ENCODE measurements around the gene DGKQ.

DGKQ gene

DNA sequence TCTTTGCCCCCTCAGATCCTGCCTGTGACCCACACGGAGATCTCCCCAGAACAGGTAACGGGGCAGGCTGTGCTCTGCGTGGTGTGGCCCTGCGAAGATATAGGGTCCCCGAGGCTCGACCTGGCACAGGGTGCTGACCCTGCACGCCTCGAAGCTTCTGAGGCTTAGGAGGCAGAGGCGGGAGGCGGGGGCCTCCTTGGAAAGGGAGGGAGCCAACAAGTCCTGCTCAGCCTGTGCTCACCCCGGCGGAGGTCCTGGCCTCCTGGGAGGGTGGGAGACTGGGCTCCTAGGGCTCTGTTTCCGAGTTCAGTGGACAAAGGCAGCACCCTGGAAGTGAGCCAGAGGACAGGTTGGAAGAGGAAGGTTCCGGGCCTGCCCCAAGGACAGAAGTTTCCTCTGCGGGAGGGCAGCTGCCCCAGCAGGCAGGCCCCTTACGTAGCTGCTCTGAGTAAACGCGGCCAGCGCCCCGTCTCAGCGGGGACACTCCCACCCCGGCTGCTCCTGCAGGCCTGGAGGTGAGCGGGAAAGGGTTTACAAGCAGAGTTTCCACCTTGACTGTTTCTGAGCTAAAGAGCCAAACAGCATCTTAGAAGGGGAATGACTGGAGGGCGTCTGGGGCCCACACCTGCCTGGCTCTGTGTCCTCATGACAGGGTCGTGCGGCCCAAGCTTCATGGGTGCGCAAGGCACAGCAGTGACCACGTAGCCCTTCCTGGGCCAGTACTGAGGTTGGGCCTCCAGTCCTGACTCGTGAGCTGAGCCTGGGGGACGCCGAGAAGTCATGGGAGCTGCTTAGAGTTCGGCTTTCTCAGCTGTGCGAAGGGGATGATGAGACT is 25.1 kb downstream of the DGKQ start:
- Histone ChIP-seq H3K27ac (ENCODE audit: low read depth, low read length) (no peak overlapping the region), H3K9me2 (replicated peaks; ENCODE audit: control insufficient read depth, low read length) (no peaks in the 10 kb centered on the region), H3K36me3 (ENCODE audit: control insufficient read depth, low read length) (no peaks in the 10 kb centered on the region), H3K4me2 (ENCODE audit: low read length) (no peak overlapping the region), H4K20me1 (ENCODE audit: control insufficient read depth, insufficient read depth, low read depth, low read length) (0 out of 2 replicates have a peak, but pooled peaks cover 8% of the 10 kb centered on the region), H3K4me3 (ENCODE audit: low read length) (no peak overlapping the region), H3K27me3 (ENCODE audit: control insufficient read depth, low read length) (no peaks in the 10 kb centered on the region), H3K4me1 (ENCODE audit: control insufficient read depth, low read length) (no peaks in the 10 kb centered on the region), H3K9me3 (ENCODE audit: control insufficient read depth, insufficient read depth, low read length) (no peaks in the 10 kb centered on the region), H3K79me2 (ENCODE audit: control insufficient read depth, low read length) (no peaks in the 10 kb centered on the region), H3F3A (ENCODE audit: control insufficient read depth, insufficient read depth) (no peaks in the 10 kb centered on the region)
- TF ChIP-seq, protein P1, sequence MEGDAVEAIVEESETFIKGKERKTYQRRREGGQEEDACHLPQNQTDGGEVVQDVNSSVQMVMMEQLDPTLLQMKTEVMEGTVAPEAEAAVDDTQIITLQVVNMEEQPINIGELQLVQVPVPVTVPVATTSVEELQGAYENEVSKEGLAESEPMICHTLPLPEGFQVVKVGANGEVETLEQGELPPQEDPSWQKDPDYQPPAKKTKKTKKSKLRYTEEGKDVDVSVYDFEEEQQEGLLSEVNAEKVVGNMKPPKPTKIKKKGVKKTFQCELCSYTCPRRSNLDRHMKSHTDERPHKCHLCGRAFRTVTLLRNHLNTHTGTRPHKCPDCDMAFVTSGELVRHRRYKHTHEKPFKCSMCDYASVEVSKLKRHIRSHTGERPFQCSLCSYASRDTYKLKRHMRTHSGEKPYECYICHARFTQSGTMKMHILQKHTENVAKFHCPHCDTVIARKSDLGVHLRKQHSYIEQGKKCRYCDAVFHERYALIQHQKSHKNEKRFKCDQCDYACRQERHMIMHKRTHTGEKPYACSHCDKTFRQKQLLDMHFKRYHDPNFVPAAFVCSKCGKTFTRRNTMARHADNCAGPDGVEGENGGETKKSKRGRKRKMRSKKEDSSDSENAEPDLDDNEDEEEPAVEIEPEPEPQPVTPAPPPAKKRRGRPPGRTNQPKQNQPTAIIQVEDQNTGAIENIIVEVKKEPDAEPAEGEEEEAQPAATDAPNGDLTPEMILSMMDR (IDR thresholded peaks at IDR 0.05; ENCODE audit: low read depth, low read length, poor library complexity, severe bottlenecking): no peak
- no peak for TF ChIP-seq EZH2phosphoT487 (IDR thresholded peaks at IDR 0.05; ENCODE audit: borderline replicate concordance, low read length)

DNA sequence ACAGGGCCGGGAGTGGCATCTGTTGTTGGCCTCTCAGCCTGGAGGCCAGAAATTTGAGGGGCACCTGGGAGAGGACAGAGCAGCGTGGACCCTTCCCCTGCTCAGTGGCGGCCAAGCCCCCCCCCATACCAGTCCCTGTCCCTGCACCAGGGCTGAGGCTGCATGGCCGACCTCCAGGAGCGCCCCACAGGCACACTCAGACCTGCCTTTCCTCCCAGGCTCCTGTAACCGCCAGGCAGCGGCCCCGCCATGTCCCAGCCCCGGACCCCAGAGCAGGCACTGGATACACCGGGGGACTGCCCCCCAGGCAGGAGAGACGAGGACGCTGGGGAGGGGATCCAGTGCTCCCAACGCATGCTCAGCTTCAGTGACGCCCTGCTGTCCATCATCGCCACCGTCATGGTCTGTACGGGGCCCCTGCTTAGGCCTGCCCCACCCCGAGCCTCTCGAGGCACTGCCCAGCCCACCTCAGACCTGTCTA is 25.8 kb downstream of the DGKQ start:
- Histone ChIP-seq H3K9me3 (ENCODE audit: control insufficient read depth, insufficient read depth, low read length) (no peaks in the 10 kb centered on the region), H4K20me1 (ENCODE audit: control insufficient read depth, insufficient read depth, low read depth, low read length) (0 out of 2 replicates have a peak, but pooled peaks cover 8% of the 10 kb centered on the region), H3K4me1 (ENCODE audit: control insufficient read depth, low read length) (no peaks in the 10 kb centered on the region), H3K4me2 (ENCODE audit: low read length) (no peak overlapping the region), H3F3A (ENCODE audit: control insufficient read depth, insufficient read depth) (no peaks in the 10 kb centered on the region), H3K9me2 (replicated peaks; ENCODE audit: control insufficient read depth, low read length) (no peaks in the 10 kb centered on the region), H3K27me3 (ENCODE audit: control insufficient read depth, low read length) (no peaks in the 10 kb centered on the region), H3K79me2 (ENCODE audit: control insufficient read depth, low read length) (no peaks in the 10 kb centered on the region), H3K36me3 (ENCODE audit: control insufficient read depth, low read length) (no peaks in the 10 kb centered on the region), H3K27ac (ENCODE audit: low read depth, low read length) (no peak overlapping the region), H3K4me3 (ENCODE audit: low read length) (no peak overlapping the region)
- TF ChIP-seq EZH2phosphoT487 (IDR thresholded peaks at IDR 0.05; ENCODE audit: borderline replicate concordance, low read length): no peak
- TF ChIP-seq, protein P1 (IDR thresholded peaks at IDR 0.05; ENCODE audit: low read depth, low read length, poor library complexity, severe bottlenecking): no peak

DNA sequence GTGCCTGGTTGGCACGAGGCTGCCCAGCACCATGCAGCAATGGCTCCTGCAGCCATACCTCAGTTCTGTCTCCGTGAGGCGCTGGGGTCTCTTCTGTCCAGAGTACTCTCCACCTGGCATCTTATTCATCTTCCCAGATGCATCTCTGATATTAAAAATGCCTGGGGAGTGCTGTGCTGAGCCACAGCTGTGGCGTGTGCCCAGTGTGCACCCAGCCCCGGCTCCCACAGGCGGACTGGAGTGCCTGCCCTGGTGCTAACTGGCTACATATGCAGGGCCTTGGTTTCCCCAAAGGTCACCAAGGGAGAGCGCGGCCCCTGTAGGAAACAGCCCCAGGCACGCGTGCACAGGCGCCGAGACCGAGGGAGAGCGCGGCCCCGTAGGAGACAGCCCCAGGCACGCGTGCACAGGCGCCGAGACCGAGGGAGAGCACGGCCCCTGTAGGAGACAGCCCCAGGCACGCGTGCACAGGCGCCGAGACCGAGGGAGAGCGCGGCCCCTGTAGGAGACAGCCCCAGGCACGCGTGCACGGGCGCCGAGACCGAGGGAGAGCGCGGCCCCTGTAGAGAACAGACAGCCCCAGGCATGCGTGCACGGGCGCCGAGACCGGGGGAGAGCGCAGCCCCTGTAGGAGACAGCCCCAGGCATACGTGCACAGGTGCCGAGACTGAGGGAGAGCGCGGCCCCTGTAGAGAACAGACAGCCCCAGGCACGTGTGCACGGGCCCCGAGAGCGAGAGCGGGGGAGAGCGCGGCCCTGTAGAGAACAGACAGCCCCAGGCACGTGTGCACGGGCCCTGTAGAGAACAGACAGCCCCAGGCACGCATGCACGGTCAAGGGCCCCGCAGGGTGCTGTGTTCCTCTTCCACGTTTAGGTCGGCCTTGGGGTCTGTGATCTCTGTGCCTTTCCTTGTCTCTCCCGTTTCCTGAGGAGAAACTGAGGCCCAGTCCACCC is 26.6 kb downstream of the DGKQ start:
- Histone ChIP-seq H4K20me1 (ENCODE audit: control insufficient read depth, insufficient read depth, low read depth, low read length) (0 out of 2 replicates have a peak, but pooled peaks cover 8% of the 10 kb centered on the region), H3F3A (ENCODE audit: control insufficient read depth, insufficient read depth) (no peaks in the 10 kb centered on the region), H3K9me2 (replicated peaks; ENCODE audit: control insufficient read depth, low read length) (no peaks in the 10 kb centered on the region), H3K36me3 (ENCODE audit: control insufficient read depth, low read length) (no peaks in the 10 kb centered on the region), H3K27ac (ENCODE audit: low read depth, low read length) (no peak overlapping the region), H3K27me3 (ENCODE audit: control insufficient read depth, low read length) (no peaks in the 10 kb centered on the region), H3K9me3 (ENCODE audit: control insufficient read depth, insufficient read depth, low read length) (no peaks in the 10 kb centered on the region), H3K79me2 (ENCODE audit: control insufficient read depth, low read length) (no peaks in the 10 kb centered on the region), H3K4me3 (ENCODE audit: low read length) (no peak overlapping the region), H3K4me2 (ENCODE audit: low read length) (no peak overlapping the region), H3K4me1 (ENCODE audit: control insufficient read depth, low read length) (no peaks in the 10 kb centered on the region)
- TF ChIP-seq EZH2phosphoT487 (IDR thresholded peaks at IDR 0.05; ENCODE audit: borderline replicate concordance, low read length): no peak
- TF ChIP-seq, protein P1 (IDR thresholded peaks at IDR 0.05; ENCODE audit: low read depth, low read length, poor library complexity, severe bottlenecking): no peak

Measured in DOHH2 (cell line).